ENCODE results near the gene TCERG1L. TPM values are rescaled to one million over a fixed set of nuclear protein-coding genes. Genes with fewer than 3 reads are reported as not detected.

The TCERG1L gene
- total RNA-seq, 1 experiment from 2014 or later: not detected

DNA sequence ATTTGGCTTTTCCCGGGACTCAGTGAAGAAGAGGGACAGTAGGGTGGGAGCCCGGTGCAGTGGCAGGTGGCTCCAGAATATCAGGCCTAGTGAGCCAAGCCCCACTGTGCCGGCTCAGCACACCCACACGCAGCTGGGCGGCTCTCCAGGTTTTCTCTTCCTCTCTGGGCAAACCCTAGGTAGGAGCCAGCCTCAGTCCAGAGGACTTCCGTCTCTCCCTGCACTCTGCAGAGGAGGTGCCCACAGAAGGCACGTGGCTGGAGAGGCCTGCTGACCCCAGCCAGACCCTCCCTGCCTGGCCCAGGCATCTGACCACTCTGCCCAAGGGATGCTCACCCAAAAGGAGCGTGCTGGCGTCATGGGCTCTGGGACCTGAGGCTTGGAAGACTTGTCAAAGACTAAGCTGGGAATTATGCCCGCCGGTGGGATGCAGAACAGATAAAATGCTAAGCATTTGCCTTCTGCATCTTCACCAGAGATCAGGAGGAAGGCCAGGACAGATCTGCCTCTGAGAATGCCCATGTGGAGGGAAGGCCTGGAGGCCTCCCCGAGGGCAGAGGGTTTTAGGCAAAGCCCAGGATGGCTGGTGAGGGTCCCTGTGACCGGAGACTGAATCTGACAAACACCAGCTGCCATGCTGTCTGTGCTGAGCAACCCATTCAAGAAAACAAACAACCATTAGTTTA is 40.2 kb downstream of the TCERG1L start:
- H3K27ac ChIP-seq (ENCODE audit: low read length): no peak overlapping the region
- H3K27me3 ChIP-seq (ENCODE audit: control insufficient read depth, insufficient read depth, low read length): peaks cover 7% of the 10 kb centered on the region
- no peak overlapping the region for H3K4me3 ChIP-seq (ENCODE audit: low read depth in 2 of 2, low read length in 2 of 2)
- POLR2A ChIA-PET: no interaction called here
- no TSS peak for BruUV-seq (replicated peaks)
- CTCF ChIA-PET: no interaction called here
- H3K9me3 ChIP-seq (ENCODE audit: control insufficient read depth, insufficient read depth, low read depth, low read length): no peaks in the 10 kb centered on the region
- TF ChIP-seq, protein P1, sequence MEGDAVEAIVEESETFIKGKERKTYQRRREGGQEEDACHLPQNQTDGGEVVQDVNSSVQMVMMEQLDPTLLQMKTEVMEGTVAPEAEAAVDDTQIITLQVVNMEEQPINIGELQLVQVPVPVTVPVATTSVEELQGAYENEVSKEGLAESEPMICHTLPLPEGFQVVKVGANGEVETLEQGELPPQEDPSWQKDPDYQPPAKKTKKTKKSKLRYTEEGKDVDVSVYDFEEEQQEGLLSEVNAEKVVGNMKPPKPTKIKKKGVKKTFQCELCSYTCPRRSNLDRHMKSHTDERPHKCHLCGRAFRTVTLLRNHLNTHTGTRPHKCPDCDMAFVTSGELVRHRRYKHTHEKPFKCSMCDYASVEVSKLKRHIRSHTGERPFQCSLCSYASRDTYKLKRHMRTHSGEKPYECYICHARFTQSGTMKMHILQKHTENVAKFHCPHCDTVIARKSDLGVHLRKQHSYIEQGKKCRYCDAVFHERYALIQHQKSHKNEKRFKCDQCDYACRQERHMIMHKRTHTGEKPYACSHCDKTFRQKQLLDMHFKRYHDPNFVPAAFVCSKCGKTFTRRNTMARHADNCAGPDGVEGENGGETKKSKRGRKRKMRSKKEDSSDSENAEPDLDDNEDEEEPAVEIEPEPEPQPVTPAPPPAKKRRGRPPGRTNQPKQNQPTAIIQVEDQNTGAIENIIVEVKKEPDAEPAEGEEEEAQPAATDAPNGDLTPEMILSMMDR (IDR thresholded peaks at IDR 0.05): no peak
- TF ChIP-seq TCF7L2 (IDR thresholded peaks at IDR 0.05; ENCODE audit: low read depth, low read length): no peak
- TF ChIP-seq, protein P2, sequence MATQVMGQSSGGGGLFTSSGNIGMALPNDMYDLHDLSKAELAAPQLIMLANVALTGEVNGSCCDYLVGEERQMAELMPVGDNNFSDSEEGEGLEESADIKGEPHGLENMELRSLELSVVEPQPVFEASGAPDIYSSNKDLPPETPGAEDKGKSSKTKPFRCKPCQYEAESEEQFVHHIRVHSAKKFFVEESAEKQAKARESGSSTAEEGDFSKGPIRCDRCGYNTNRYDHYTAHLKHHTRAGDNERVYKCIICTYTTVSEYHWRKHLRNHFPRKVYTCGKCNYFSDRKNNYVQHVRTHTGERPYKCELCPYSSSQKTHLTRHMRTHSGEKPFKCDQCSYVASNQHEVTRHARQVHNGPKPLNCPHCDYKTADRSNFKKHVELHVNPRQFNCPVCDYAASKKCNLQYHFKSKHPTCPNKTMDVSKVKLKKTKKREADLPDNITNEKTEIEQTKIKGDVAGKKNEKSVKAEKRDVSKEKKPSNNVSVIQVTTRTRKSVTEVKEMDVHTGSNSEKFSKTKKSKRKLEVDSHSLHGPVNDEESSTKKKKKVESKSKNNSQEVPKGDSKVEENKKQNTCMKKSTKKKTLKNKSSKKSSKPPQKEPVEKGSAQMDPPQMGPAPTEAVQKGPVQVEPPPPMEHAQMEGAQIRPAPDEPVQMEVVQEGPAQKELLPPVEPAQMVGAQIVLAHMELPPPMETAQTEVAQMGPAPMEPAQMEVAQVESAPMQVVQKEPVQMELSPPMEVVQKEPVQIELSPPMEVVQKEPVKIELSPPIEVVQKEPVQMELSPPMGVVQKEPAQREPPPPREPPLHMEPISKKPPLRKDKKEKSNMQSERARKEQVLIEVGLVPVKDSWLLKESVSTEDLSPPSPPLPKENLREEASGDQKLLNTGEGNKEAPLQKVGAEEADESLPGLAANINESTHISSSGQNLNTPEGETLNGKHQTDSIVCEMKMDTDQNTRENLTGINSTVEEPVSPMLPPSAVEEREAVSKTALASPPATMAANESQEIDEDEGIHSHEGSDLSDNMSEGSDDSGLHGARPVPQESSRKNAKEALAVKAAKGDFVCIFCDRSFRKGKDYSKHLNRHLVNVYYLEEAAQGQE (IDR thresholded peaks at IDR 0.05; ENCODE audit: insufficient read depth in 1 of 2, low read depth in 2 of 2, low read length in 1 of 2): no peak
- TF ChIP-seq POLR2AphosphoS5 (IDR thresholded peaks at IDR 0.05; ENCODE audit: low read depth, low read length): no peak
- TF ChIP-seq SIN3A (IDR thresholded peaks at IDR 0.05; ENCODE audit: borderline replicate concordance, insufficient read depth, low read depth, low read length): no peak
- no peaks in the 10 kb centered on the region; the same call in 1 of the 2 replicates for H3K4me1 ChIP-seq (ENCODE audit: control insufficient read depth, insufficient read depth, low read length)
- no peaks in the 10 kb centered on the region for H3K36me3 ChIP-seq (ENCODE audit: control insufficient read depth, insufficient read depth, low read length)
- ATAC-seq: no peak
- DNase-seq (ENCODE audit: low read depth, low spot score): no peak
- in situ Hi-C loops (cut with HindIII; ENCODE audit: low pct_unique_long_range_greater_than_20kb, low sequenced_read_pairs): no loop called here
- intact Hi-C loops (cut with micrococcal nuclease; ENCODE audit: unreplicated experiment): no loop called here

DNA sequence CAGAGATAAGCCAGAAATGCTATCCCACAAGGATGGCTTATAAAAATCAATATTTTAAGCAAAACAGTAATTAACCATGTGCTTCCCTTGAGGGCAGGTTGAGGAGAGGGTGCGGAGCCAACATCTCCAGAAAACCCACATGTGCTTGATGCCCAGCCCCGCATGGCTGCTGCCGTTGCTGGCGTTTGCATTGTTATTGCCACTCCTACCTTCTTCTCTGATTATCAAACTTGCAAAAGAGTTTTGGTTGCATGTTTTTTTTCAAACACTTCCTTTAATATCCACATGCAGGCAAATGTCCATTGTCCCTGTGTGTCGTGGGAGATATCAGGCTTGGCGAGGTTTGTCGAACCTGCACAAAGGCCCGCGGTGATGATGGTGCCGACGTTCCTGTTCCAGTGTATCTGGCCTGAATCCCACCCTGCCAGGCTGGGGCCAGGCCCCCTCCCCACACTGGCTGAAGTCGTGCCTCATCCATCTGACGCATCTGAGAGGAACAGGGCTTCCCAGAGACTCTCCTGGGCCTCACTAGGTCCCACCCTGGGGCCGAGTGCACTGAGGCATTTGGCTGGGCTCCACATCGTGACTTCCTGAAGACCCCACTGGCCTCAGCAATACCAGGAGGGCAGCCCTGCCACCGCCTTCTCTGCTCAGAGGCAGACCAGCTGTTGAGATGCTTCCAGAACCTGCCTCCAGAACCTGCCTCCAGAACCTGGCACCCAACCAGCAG is 40.9 kb downstream of the TCERG1L start:
- in situ Hi-C loops (cut with HindIII; ENCODE audit: low pct_unique_long_range_greater_than_20kb, low sequenced_read_pairs): no loop called here
- DNase-seq (ENCODE audit: low read depth, low spot score) (no peak), ATAC-seq (no peak)
- ChIA-PET POLR2A (no interaction called here), CTCF (no interaction called here)
- intact Hi-C loops (cut with micrococcal nuclease; ENCODE audit: unreplicated experiment): no loop called here
- no TSS peak for BruUV-seq (replicated peaks)
- peaks cover 8% of the 10 kb centered on the region for H3K27me3 ChIP-seq (ENCODE audit: control insufficient read depth, insufficient read depth, low read length)
- TF ChIP-seq TCF7L2 (IDR thresholded peaks at IDR 0.05; ENCODE audit: low read depth, low read length) (no peak; the same call in 1 of the 2 replicates), POLR2AphosphoS5 (IDR thresholded peaks at IDR 0.05; ENCODE audit: low read depth, low read length) (no peak), SIN3A (IDR thresholded peaks at IDR 0.05; ENCODE audit: borderline replicate concordance, insufficient read depth, low read depth, low read length) (no peak)
- TF ChIP-seq, protein P2 (IDR thresholded peaks at IDR 0.05; ENCODE audit: insufficient read depth in 1 of 2, low read depth in 2 of 2, low read length in 1 of 2): no peak
- TF ChIP-seq, protein P1 (IDR thresholded peaks at IDR 0.05): no peak
- no peak overlapping the region for H3K4me3 ChIP-seq (ENCODE audit: low read depth in 2 of 2, low read length in 2 of 2)
- no peak overlapping the region for H3K27ac ChIP-seq (ENCODE audit: low read length)
- H3K4me1 ChIP-seq (ENCODE audit: control insufficient read depth, insufficient read depth, low read length): no peaks in the 10 kb centered on the region; the same call in 1 of the 2 replicates
- H3K36me3 ChIP-seq (ENCODE audit: control insufficient read depth, insufficient read depth, low read length): no peaks in the 10 kb centered on the region
- H3K9me3 ChIP-seq (ENCODE audit: control insufficient read depth, insufficient read depth, low read depth, low read length): no peaks in the 10 kb centered on the region

All from Panc1 (cell line).